Measurements from ENCODE around the gene HEXD.
A peak's percentile ranks its signal among the peaks of the same experiment; 100 is the strongest.

HEXD gene

DNA sequence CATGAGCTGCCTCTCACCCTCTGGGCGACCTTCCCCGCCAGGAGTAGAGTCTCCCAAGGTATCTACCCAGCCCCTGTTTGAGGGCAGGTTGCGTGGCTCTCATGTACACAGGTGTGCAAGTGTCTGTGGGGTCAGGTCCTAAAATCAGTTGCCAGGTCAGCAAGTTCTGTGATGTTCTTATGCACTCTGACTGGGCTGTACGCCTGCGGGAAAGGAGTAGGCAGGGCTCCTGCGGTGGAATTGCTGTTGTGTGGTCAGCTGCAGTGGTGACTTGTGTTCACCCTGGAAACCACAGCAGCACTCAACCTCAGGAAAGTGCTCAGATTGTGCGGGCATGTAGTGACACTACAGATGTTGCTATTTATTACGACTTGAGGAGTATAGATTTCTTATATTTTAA is 59.8 kb downstream of the HEXD start:
- Histone ChIP-seq H3K4me3 (ENCODE audit: low read depth, low read length) (no peak overlapping the region), H3K9me3 (ENCODE audit: control insufficient read depth, insufficient read depth, low read depth, low read length) (no peaks in the 10 kb centered on the region), H3K27ac (ENCODE audit: extremely low read depth, low read depth, low read length) (no peak overlapping the region), H3K4me1 (ENCODE audit: control insufficient read depth, insufficient read depth, low read length) (no peaks in the 10 kb centered on the region), H3K36me3 (ENCODE audit: control insufficient read depth in 2 of 2, insufficient read depth in 1 of 2, low read length in 2 of 2) (peaks cover 28 to 83% of the 10 kb centered on the region in 2 experiments)
- POLR2A ChIA-PET = no interaction called here
- CTCF ChIA-PET = interaction anchor here (1.3 to 1.4 kb wide), 2 partner anchors 16 to 73 kb away, joined by 3 to 5 read pairs; no protein-coding TSS in a partner anchor
- TF ChIP-seq ZFHX2 (tag by site-specific recombination; conservative IDR thresholded peaks at IDR 0.05) = 0 out of 2 replicates have a peak, but pooled peaks have one; percentile 10
- 0 out of 2 replicates have a peak, but pooled peaks have one; percentile 34 for TF ChIP-seq EGR2 (tag by site-specific recombination; IDR thresholded peaks at IDR 0.05; ENCODE audit: low read depth)
- no peak for TF ChIP-seq ZNF214 (tag by site-specific recombination; IDR thresholded peaks at IDR 0.05; ENCODE audit: borderline replicate concordance)

DNA sequence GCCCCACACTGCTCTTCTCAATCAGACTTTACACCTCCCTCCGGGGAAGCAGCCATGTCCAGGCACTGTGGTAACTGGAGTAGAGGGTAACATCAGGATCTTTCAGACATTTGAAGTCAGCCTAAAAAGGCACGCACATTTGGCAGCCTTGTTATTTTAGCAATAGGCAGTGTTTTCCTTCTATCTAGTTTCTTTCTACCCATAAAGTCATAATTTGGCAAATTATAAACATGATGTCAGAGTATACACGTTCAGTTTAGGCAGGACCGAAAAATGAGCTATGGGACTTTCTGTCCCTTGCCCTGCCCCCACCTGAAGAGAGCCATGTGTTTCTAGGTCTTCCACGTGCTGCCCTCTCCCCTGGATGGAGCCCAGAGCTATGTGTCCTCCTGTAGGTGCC is 61.5 kb downstream of the HEXD start:
- ChIA-PET POLR2A (interaction anchor here (0.6 kb wide), 1 partner anchor 75 kb away, joined by 3 read pairs; no protein-coding TSS in a partner anchor), CTCF (interaction anchor here (0.9 kb wide), 1 partner anchor 15 kb away, joined by 5 read pairs; no protein-coding TSS in a partner anchor)

DNA sequence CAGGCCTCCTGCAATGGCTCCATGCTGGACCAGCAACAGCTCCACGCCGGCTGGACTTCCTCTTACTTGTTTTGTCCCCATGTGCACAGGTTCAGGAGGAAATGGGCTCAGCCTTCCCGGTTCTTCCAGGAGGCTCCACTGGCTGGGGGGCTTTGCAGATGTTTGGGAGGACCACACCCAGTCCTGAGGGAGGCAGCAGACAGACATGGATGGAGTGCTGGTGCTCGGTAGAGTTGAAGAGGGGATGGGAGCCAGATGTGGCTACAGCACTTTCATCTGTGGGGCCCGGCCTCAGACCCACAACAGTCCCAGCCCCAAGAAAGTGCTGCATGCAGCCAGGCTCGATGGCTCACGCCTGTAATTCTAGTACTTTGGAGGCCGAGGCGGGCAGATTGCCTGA is 62.2 kb downstream of the HEXD start:
- POLR2A ChIA-PET = interaction anchor here (0.6 to 0.7 kb wide), 2 partner anchors 74 to 111 kb away, joined by 3 to 4 read pairs; no protein-coding TSS in a partner anchor
- no peak overlapping the region for H3K27ac ChIP-seq (ENCODE audit: extremely low read depth, low read depth, low read length)
- TF ChIP-seq, protein P1, sequence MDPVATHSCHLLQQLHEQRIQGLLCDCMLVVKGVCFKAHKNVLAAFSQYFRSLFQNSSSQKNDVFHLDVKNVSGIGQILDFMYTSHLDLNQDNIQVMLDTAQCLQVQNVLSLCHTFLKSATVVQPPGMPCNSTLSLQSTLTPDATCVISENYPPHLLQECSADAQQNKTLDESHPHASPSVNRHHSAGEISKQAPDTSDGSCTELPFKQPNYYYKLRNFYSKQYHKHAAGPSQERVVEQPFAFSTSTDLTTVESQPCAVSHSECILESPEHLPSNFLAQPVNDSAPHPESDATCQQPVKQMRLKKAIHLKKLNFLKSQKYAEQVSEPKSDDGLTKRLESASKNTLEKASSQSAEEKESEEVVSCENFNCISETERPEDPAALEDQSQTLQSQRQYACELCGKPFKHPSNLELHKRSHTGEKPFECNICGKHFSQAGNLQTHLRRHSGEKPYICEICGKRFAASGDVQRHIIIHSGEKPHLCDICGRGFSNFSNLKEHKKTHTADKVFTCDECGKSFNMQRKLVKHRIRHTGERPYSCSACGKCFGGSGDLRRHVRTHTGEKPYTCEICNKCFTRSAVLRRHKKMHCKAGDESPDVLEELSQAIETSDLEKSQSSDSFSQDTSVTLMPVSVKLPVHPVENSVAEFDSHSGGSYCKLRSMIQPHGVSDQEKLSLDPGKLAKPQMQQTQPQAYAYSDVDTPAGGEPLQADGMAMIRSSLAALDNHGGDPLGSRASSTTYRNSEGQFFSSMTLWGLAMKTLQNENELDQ (tag by site-specific recombination; IDR thresholded peaks at IDR 0.05; ENCODE audit: low read depth) = no peak
- TF ChIP-seq ZNF2 (tag by site-specific recombination; IDR thresholded peaks at IDR 0.05) (no peak), HOXD13 (CRISPR knock-in tag; IDR thresholded peaks at IDR 0.05; ENCODE audit: borderline replicate concordance) (no peak), ELK4 (IDR thresholded peaks at IDR 0.05; ENCODE audit: borderline replicate concordance, low read depth, low read length) (no peak), ZNF433 (tag by site-specific recombination; IDR thresholded peaks at IDR 0.05; ENCODE audit: low read depth) (no peak), ZNF704 (tag by site-specific recombination; IDR thresholded peaks at IDR 0.05) (no peak), ZNF585B (tag by site-specific recombination; IDR thresholded peaks at IDR 0.05) (no peak), ZNF16 (tag by site-specific recombination; IDR thresholded peaks at IDR 0.05; ENCODE audit: low read depth) (no peak), YY1 (tag by site-specific recombination; IDR thresholded peaks at IDR 0.05) (no peak), PBX3 (CRISPR knock-in tag; IDR thresholded peaks at IDR 0.05) (no peak), ZFP37 (tag by site-specific recombination; IDR thresholded peaks at IDR 0.05) (no peak)
- TF ChIP-seq, protein P2, sequence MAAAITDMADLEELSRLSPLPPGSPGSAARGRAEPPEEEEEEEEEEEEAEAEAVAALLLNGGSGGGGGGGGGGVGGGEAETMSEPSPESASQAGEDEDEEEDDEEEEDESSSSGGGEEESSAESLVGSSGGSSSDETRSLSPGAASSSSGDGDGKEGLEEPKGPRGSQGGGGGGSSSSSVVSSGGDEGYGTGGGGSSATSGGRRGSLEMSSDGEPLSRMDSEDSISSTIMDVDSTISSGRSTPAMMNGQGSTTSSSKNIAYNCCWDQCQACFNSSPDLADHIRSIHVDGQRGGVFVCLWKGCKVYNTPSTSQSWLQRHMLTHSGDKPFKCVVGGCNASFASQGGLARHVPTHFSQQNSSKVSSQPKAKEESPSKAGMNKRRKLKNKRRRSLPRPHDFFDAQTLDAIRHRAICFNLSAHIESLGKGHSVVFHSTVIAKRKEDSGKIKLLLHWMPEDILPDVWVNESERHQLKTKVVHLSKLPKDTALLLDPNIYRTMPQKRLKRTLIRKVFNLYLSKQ (tag by site-specific recombination; IDR thresholded peaks at IDR 0.05; ENCODE audit: borderline replicate concordance) = no peak
- CTCF ChIA-PET = interaction anchor here (0.7 to 0.9 kb wide), 3 partner anchors 11 to 23 kb away, joined by 3 to 5 read pairs (median 5); no protein-coding TSS in a partner anchor
- H3K4me3 ChIP-seq (ENCODE audit: low read depth, low read length) = no peak overlapping the region
- H3K4me1 ChIP-seq (ENCODE audit: control insufficient read depth, insufficient read depth, low read length) = no peaks in the 10 kb centered on the region
- H3K9me3 ChIP-seq (ENCODE audit: control insufficient read depth, insufficient read depth, low read depth, low read length) = no peaks in the 10 kb centered on the region
- peaks cover 32 to 90% of the 10 kb centered on the region in 2 experiments for H3K36me3 ChIP-seq (ENCODE audit: control insufficient read depth in 2 of 2, insufficient read depth in 1 of 2, low read length in 2 of 2)

More for the DNA sequence above, 61.5 kb downstream of the HEXD start:
- H3K9me3 ChIP-seq (ENCODE audit: control insufficient read depth, insufficient read depth, low read depth, low read length) = no peaks in the 10 kb centered on the region
- H3K36me3 ChIP-seq (ENCODE audit: control insufficient read depth in 2 of 2, insufficient read depth in 1 of 2, low read length in 2 of 2) = peaks cover 28 to 91% of the 10 kb centered on the region in 2 experiments
- H3K27ac ChIP-seq (ENCODE audit: extremely low read depth, low read depth, low read length) = no peak overlapping the region
- TF ChIP-seq ZNF341 (tag by site-specific recombination; IDR thresholded peaks at IDR 0.05; ENCODE audit: low read depth) = peak; percentile 29; the same call in 1 of the 2 replicates
- TF ChIP-seq ZNF776 (tag by site-specific recombination; IDR thresholded peaks at IDR 0.05; ENCODE audit: borderline replicate concordance) = no peak
- no peak for TF ChIP-seq ZNF501 (tag by site-specific recombination; IDR thresholded peaks at IDR 0.05)
- no peaks in the 10 kb centered on the region for H3K4me1 ChIP-seq (ENCODE audit: control insufficient read depth, insufficient read depth, low read length)
- H3K4me3 ChIP-seq (ENCODE audit: low read depth, low read length) = no peak overlapping the region
